ENCODE data around the gene POU2F3. TPM values are rescaled to one million over a fixed set of nuclear protein-coding genes. Genes with fewer than 3 reads are reported as not detected.

POU2F3 gene
- total RNA-seq, 4 donors from 2014 or later, result 58.2 to 219 (median 105) TPM

DNA sequence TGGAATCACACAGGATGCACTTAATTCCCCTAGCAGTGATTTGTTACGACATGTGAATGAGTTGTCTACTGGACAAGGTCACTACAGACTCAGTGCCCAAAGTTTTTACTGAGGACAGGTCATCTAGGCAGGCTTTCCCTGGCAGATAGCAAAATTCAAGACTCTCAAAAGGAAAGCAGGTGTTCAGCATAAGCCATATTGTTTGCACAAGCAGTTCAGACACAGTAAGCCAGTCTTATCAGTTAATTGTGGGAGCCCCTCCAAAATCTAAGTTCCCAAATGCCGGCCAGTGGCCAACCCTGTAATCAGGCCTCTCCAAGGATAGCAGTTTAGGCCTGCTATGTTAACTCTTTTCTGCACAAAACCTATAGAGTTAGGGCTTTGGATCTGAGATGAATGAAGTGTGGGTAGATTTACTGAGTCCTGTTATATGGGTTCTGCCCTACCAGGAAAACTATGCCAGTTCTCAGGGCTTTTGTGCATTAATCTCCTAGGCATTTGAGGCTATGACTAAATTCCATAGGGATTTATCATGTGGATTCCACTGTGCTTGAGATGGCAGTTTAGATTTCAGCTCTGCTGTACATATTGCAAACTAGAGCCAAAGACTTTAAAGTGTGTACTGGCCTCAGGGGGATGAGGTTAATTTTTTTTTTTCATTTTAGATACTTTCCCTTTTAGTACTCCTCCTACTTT is 91.5 kb downstream of the POU2F3 start:
- no peak for DNase-seq (ENCODE audit: low spot score in 2 of 2)
- Histone ChIP-seq H3K36me3 (peaks cover 6% of the 10 kb centered on the region), H3K9me3 (no peaks in the 10 kb centered on the region), H3K27ac (no peak overlapping the region), H3K4me3 (no peak overlapping the region), H3K4me1 (peaks cover 37% of the 10 kb centered on the region), H3K27me3 (no peaks in the 10 kb centered on the region)
- TF ChIP-seq CTCF (IDR thresholded peaks at IDR 0.05) (no peak), POLR2A (IDR thresholded peaks at IDR 0.05) (no peak), EP300 (IDR thresholded peaks at IDR 0.05) (no peak), POLR2AphosphoS5 (IDR thresholded peaks at IDR 0.05) (no peak)
- 55% methylated on average over 2 of the region's 2 CpGs for WGBS

GRCh38 chr11:120332822-120333716 is 93.1 kb downstream of the POU2F3 start:
- WGBS, result 78% methylated on average over 5 of the region's 5 CpGs
- H3K9me3 ChIP-seq, result no peaks in the 10 kb centered on the region
- H3K4me1 ChIP-seq, result peaks cover 28% of the 10 kb centered on the region
- no peaks in the 10 kb centered on the region for H3K27me3 ChIP-seq
- TF ChIP-seq EP300 (IDR thresholded peaks at IDR 0.05) (no peak), CTCF (IDR thresholded peaks at IDR 0.05) (no peak), POLR2AphosphoS5 (IDR thresholded peaks at IDR 0.05) (no peak), POLR2A (IDR thresholded peaks at IDR 0.05) (no peak)
- peaks cover 6% of the 10 kb centered on the region for H3K36me3 ChIP-seq
- DNase-seq (ENCODE audit: low spot score in 2 of 2), result no peak
- H3K4me3 ChIP-seq, result no peak overlapping the region
- H3K27ac ChIP-seq, result peak overlapping the region; percentile 9

DNA sequence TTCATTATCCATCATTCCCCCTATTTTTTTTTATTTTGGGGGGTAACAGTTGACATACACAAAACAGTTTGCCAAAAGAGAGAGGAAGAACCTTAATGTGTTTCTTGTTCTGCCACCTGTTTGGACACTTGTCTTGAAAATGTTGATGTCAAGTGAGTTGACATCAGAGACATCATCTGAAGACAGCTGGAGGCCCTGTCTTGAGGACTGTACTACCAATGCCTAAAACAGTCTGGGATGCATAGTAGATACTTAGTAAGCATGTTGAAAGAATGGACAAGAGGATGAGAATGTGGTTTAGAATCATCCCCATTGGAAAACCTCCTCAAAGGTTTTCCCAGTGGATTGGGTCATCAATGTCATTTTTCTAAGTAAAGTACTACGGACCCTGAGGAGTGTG is 93.9 kb downstream of the POU2F3 start:
- Histone ChIP-seq H3K4me3 (no peak overlapping the region), H3K27me3 (no peaks in the 10 kb centered on the region), H3K9me3 (no peaks in the 10 kb centered on the region), H3K36me3 (peaks cover 6% of the 10 kb centered on the region), H3K4me1 (peaks cover 35% of the 10 kb centered on the region), H3K27ac (no peak overlapping the region)
- no peak for DNase-seq (ENCODE audit: low spot score in 2 of 2)
- 88% methylated on average over 1 of the region's 1 CpG for WGBS
- no peak for TF ChIP-seq EP300 (IDR thresholded peaks at IDR 0.05)
- TF ChIP-seq CTCF (IDR thresholded peaks at IDR 0.05), result no peak
- no peak for TF ChIP-seq POLR2A (IDR thresholded peaks at IDR 0.05)
- no peak for TF ChIP-seq POLR2AphosphoS5 (IDR thresholded peaks at IDR 0.05)

DNA sequence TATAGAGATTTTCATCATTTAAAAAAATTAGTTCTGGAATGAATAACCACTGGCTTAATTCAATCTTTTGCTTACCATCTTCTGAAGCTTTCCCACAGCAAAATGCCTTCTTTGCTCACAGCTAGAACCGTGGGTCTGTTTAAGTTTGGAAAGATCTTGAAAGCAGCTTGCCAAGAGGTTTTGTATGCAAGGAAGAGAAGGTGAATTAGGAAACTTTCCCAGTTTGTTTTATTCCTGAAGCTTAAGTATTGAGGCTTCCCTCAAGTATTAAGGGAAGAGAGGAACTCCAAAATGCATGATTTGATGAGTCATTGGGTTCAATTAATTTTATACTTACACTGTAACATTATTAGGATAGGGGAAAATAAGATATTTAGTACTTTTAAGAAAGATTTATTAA is 94.4 kb downstream of the POU2F3 start:
- Histone ChIP-seq H3K4me1 (peaks cover 41% of the 10 kb centered on the region), H3K27me3 (no peaks in the 10 kb centered on the region), H3K36me3 (peaks cover 6% of the 10 kb centered on the region), H3K4me3 (no peak overlapping the region), H3K9me3 (no peaks in the 10 kb centered on the region), H3K27ac (no peak overlapping the region)
- TF ChIP-seq CTCF (IDR thresholded peaks at IDR 0.05) (no peak), POLR2A (IDR thresholded peaks at IDR 0.05) (no peak), EP300 (IDR thresholded peaks at IDR 0.05) (no peak), POLR2AphosphoS5 (IDR thresholded peaks at IDR 0.05) (no peak)
- no peak for DNase-seq (ENCODE audit: low spot score in 2 of 2)
- WGBS, result 19% methylated on average over 1 of the region's 1 CpG

- DNase-seq (ENCODE audit: low spot score in 2 of 2), result peak in 1 of 2 donors; percentile 80
- Histone ChIP-seq H3K9me3 (no peaks in the 10 kb centered on the region), H3K4me3 (peak overlapping the region; percentile 86), H3K27ac (peak overlapping the region; percentile 99), H3K27me3 (no peaks in the 10 kb centered on the region), H3K36me3 (peaks cover 6% of the 10 kb centered on the region), H3K4me1 (peaks cover 45% of the 10 kb centered on the region)
- WGBS, result 0% methylated on average over 8 of the region's 8 CpGs
- TF ChIP-seq EP300 (IDR thresholded peaks at IDR 0.05) (no peak), CTCF (IDR thresholded peaks at IDR 0.05) (peak; percentile 36 to 62), POLR2A (IDR thresholded peaks at IDR 0.05) (peak in 1 of 2 donors; percentile 36), POLR2AphosphoS5 (IDR thresholded peaks at IDR 0.05) (peak in 2 of 3 donors; percentile 50 to 85)
Observed at GRCh38 chr11:120334894-120335462, 95.0 kb downstream of the POU2F3 start.
